ENCODE measurements around the gene RBM7.
A peak's percentile ranks its signal among the peaks of the same experiment; 100 is the strongest.

Gene RBM7

DNA sequence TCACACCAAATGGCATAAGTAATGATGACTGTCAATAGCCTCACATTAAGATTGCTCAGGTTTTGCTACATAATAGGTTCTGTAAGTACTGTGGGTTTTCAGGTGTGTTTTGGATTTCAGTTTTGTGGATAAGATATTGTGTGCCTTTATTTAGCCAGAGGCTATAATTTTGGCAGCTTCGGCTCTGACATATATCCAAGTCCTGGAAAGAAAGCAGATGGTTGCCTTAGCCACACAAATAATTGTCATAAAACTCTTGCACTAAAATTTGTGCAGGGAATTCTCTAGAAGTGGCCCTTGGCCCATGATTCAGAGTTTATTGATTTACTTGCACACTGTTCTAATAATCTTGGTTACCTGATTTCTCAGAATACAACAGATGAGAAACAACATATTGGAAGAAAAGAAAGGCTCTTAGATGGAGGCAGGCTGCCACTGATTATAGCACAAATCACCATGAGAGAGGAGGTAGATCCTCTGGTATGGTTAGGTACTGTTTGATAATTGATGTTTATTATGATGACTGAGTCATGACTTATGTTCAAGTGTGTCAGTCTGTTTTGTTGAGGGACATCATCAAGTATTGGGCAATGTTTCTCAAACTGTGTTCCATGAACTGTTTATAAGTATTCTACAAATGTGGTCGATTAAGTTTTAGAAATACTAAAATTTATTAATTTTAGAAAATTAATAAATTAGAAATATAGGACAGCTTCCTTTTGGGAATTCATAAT is 48.5 kb downstream of the RBM7 start:
- DNase-seq: peak; percentile 14

DNA sequence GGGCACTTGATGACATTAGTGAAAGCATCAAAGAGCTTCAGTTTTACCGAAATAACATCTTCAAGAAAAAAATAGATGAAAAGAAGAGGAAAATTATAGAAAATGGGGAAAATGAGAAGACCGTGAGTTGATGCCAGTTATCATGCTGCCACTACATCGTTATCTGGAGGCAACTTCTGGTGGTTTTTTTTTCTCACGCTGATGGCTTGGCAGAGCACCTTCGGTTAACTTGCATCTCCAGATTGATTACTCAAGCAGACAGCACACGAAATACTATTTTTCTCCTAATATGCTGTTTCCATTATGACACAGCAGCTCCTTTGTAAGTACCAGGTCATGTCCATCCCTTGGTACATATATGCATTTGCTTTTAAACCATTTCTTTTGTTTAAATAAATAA is 49.4 kb downstream of the RBM7 start:
- no peak for DNase-seq

DNA sequence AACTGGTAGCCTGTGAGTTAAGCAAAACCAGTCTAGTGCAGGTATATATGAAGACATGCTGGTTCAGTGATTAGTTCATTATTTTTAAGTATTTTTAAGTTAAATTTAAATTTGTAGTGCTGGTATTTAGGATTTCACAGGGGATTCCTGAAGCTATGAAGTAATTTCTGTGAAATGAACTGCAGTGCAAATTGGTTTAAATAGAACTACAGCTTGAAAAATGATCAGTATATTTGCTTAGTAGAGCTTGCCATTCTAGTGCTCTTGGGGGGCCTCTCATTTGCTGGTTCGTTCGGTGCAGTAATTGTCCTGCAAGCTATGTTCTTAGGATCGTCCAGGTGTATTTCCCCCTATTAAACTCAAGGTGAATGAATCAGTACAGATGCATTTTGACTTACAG is 51.9 kb downstream of the RBM7 start:
- no peak for DNase-seq

All from fibroblast of skin of abdomen (primary cell).